ENCODE results near the gene HEYL. TPM values are rescaled to one million over a fixed set of nuclear protein-coding genes. Genes with fewer than 3 reads are reported as not detected.

Gene HEYL
- total and polyA plus RNA-seq, 2 of the 8 experiments (the other 6 are each of a cell fraction or from before 2014, with no cell fraction given) = 1.8 to 3.1 TPM

DNA sequence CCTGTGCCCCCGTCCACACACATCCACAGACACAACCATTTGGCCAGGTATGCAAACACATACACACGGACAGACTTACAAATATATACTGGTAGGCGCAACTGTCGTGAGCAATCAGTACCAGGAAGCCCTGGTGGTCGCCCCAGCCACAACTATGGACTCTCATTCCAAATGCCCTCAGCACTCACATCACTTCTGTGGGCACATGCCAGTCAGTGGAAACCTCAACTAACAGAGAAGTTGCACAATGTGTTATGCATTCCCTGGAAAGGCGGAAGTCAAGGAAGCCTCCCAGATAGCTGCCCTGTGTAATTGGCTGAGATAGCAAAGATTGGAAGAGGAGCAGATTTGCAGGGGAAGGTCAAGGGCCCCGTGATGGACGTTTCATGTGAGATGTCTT is 1.4 kb upstream of the HEYL start:
- no peak overlapping the region for H3K56ac ChIP-seq (replicated peaks; ENCODE audit: insufficient read length, low read depth, low read length)
- H3K79me2 ChIP-seq (ENCODE audit: control insufficient read depth in 1 of 2, insufficient read depth in 2 of 2, low read length in 2 of 2) = no peaks in the 10 kb centered on the region
- TF ChIP-seq SP1 (IDR thresholded peaks at IDR 0.05; ENCODE audit: low read depth, low read length) = no peak
- TF ChIP-seq RBBP5 (IDR thresholded peaks at IDR 0.05; ENCODE audit: borderline replicate concordance, low read depth, low read length) = no peak
- no peak for TF ChIP-seq RFX5 (IDR thresholded peaks at IDR 0.05; ENCODE audit: borderline replicate concordance, low read depth, low read length)
- TF ChIP-seq EGR1 (IDR thresholded peaks at IDR 0.05; ENCODE audit: borderline replicate concordance, low read depth, low read length) = no peak
- H3K4ac ChIP-seq (replicated peaks; ENCODE audit: insufficient read length, low read depth, low read length) = no peak overlapping the region
- H2BK5ac ChIP-seq (ENCODE audit: low read depth, low read length) = no peak overlapping the region
- H3K18ac ChIP-seq (ENCODE audit: extremely low read depth, low read length) = no peak overlapping the region
- no peak overlapping the region for H4K5ac ChIP-seq (ENCODE audit: insufficient read length, low read depth, low read length)
- FAIRE-seq (no peak), DNase-seq (ENCODE audit: low read depth in 1 of 2, low spot score in 2 of 2) (no peak)
- no peaks in the 10 kb centered on the region for H3K79me1 ChIP-seq (ENCODE audit: low read depth, low read length)
- no peak overlapping the region for H4K91ac ChIP-seq (replicated peaks; ENCODE audit: insufficient read length, low read length)
- H3K27ac ChIP-seq (ENCODE audit: low read depth, low read length) = no peak overlapping the region
- H3K9me3 ChIP-seq (ENCODE audit: insufficient read depth in 2 of 2, low read depth in 1 of 2, low read length in 1 of 2) = no peaks in the 10 kb centered on the region
- no peak overlapping the region for H2AK5ac ChIP-seq (ENCODE audit: low read depth, low read length)
- H2BK12ac ChIP-seq (ENCODE audit: low read depth, low read length) = no peak overlapping the region
- POLR2A ChIA-PET (ENCODE audit: partially characterized antibody) = interaction anchor here (0.9 kb wide), 1 partner anchor 30 kb away, joined by 3 read pairs; no protein-coding TSS in a partner anchor
- H3K4me2 ChIP-seq (ENCODE audit: insufficient read depth in 1 of 2, low read depth in 2 of 2, low read length in 2 of 2) = no peak overlapping the region; a peak in 1 of 4 replicates
- CTCF ChIA-PET (ENCODE audit: partially characterized antibody) = interaction anchor here (0.6 to 16.5 kb wide), 13 partner anchors 9 to 277 kb away, joined by 3 to 337 read pairs (median 3); partner anchors contain the start of genes NT5C1A and PABPC4
- peaks cover 4 to 48% (median 36%) of the 10 kb centered on the region in 4 experiments for H3K27me3 ChIP-seq (replicated peaks in 1 of 4; ENCODE audit: control insufficient read depth in 3 of 4, extremely low read depth in 1 of 4, insufficient read depth in 3 of 4, low read length in 3 of 4)
- H2BK20ac ChIP-seq (ENCODE audit: low read length) = no peak overlapping the region
- no peaks in the 10 kb centered on the region for H4K20me1 ChIP-seq (replicated peaks in 1 of 2; ENCODE audit: control insufficient read depth in 1 of 2, insufficient read depth in 2 of 2, low read length in 2 of 2)
- WGBS, 2 experiments (ENCODE audit: extremely low coverage in 1 of 2, insufficient coverage in 1 of 2, insufficient read length in 1 of 2, insufficient replicate concordance in 2 of 2, low coverage in 1 of 2, low lambda C conversion rate in 2 of 2, missing lambda C conversion rate in 1 of 2) = 85% methylated on average over 8 of the region's 8 CpGs; no CpG with 5 or more reads in 1 of the 2 experiments
- peaks cover 4% of the 10 kb centered on the region; the same call in 1 of the 2 replicates for H3K23me2 ChIP-seq (ENCODE audit: low read depth, low read length)
- H3K14ac ChIP-seq (ENCODE audit: insufficient read length) = no peak overlapping the region
- H3K4me3 ChIP-seq (ENCODE audit: extremely low read depth in 1 of 4, insufficient read depth in 2 of 4, low read depth in 3 of 4, low read length in 4 of 4) = no peak overlapping the region
- no peaks in the 10 kb centered on the region for H3K36me3 ChIP-seq (ENCODE audit: control insufficient read depth in 2 of 4, insufficient read depth in 4 of 4, low read length in 3 of 4)
- H4K8ac ChIP-seq (ENCODE audit: extremely low read depth, insufficient read depth, low read length) = no peak overlapping the region
- H3K4me1 ChIP-seq (replicated peaks in 1 of 4; ENCODE audit: control insufficient read depth in 3 of 4, insufficient read depth in 4 of 4, low read length in 3 of 4) = peaks cover 0 to 3% (median 0%) of the 10 kb centered on the region in 4 experiments; a peak in 1 of 7 replicates
- H2BK15ac ChIP-seq (ENCODE audit: low read length) = no peak overlapping the region
- H3K9ac ChIP-seq (replicated peaks in 1 of 4; ENCODE audit: extremely low read depth in 1 of 4, low read depth in 3 of 4, low read length in 3 of 4) = no peak overlapping the region
- H2AFZ ChIP-seq (ENCODE audit: low read length) = no peak overlapping the region
- no peak overlapping the region for H2BK120ac ChIP-seq (replicated peaks; ENCODE audit: low read depth, low read length)
- H3K23ac ChIP-seq (ENCODE audit: insufficient read length) = no peak overlapping the region
